8988T (cell line): ENCODE results near the gene MYF6.
"Not testable (repeated sequence)": the region's sequence is repeated elsewhere in the genome, so short reads cannot be mapped to it uniquely, and the experiment has no call there.

Experiments used
- DNase-seq: peaks from one replicate; pipeline ENCODE4 v3.0.0; 2011

Gene MYF6

DNA sequence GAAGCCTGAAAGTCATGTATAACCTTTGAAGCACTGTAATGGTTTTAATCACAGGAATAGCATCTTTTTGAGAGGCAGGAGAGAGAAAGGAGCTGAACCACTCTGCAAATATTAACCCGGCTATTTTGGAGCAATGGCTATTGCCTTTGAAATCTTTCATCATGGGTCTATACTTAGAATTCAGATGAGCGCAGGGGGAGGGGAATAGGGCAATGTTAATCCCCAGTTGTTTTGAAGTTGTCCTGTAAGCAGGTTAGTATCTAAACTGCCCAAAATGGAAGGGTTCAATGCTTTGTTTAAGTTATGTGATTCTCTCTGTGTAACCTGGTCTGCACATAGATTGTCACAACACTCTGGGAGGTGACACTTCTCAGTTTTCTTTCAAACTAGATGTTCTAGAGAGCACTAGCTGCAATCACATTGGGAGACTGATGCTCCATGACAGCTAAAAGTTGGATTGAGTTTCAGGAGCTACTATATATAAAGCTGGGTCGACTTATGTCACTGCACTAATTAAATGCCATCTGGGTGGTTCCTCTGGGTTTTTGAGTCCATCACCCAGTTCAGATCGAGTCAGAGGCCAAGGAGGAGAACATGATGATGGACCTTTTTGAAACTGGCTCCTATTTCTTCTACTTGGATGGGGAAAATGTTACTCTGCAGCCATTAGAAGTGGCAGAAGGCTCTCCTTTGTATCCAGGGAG is at the start of gene MYF6:
MYF6 (plus strand) TSS at position 509 of the 704 bp plus-strand sequence; CDS start at position 595, 86 bp downstream.
- no peak for DNase-seq

DNA sequence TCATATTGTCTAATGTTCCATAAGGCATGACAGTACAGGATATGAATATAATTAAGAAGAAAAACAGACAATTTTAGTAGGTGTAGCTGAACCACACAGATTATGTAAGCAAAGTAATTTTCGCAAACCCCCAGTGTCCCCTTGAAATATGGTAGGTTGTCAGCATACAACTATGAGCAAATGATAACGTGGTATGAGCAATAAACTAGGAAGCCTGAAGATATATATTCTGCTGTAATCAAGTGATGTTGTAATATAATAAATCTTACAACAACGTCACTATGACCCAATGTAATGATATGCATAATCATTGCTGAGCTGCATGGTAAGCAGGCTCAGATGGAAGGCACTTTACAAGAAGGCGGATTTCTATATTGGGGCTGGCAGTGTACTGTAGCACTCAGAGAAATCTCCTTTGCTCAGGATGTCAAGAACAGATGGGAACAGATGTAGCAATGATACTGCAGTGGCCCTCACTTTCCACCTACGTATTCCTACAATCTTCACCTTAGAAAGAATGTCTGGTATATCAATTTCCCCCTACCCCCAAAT is 47.8 kb upstream of the MYF6 start:
- DNase-seq = no peak

DNA sequence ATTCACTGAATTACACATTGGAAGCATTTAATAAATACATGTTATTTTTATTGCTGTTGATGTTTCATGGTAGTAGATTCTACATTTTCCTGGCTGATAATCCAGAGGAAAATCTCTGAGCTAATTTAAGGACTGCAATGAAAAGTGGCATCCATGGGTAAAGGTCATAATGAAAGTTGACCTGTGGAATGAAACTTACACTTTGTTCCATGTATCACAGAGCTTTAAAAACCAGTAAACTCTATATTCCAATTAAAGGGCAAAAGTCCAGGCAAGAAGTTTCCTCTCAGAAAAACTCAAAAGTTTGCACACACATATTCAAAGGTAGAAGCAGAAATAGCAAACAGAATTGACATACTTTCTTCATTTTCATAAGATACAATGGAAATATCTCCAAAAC is 44.8 kb upstream of the MYF6 start:
- DNase-seq = no peak

DNA sequence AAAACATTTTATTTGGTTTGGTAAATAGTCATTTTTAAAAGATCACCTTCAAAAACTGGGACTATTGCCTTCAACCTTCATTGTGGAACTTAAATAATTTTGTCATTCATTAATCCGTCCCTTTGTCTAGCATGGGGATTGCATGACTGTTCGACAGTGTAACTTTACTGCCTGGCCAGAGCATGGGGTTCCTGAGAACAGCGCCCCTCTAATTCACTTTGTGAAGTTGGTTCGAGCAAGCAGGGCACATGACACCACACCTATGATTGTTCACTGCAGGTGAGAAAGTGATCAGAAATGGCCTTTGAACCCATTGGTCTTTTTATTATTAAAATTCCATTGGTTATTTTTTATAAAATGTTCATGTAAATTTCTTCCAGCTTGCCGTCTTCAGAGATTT is 37.2 kb upstream of the MYF6 start:
- no peak for DNase-seq

DNA sequence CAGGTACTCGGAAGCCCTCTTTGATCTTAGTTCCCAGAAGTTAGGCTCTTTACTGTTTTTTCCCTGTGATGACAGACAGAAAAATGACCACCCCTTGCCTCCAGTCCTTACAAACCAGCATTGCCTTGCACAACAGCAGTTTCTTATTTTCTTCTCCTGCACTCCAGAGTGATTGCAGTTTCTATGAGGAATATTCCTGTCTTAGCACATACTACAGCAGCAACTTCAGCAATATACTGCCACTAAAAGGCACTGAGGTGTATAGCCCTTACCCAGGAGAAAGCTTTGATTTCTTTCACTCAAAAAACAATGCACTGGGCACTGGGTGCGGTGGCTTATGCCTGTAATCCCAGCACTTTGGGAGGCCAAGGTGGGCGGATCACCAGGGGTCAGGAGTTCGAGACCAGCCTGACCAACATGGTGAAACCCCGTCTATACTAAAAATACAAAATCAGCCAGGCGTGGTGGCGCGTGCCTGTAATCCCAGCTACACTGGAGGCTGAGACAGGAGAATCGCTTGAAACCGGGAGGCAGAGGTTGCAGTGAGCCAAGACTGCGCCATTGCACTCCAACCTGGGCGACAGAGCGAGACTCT is 31.3 kb upstream of the MYF6 start:
- DNase-seq = not testable (repeated sequence)

DNA sequence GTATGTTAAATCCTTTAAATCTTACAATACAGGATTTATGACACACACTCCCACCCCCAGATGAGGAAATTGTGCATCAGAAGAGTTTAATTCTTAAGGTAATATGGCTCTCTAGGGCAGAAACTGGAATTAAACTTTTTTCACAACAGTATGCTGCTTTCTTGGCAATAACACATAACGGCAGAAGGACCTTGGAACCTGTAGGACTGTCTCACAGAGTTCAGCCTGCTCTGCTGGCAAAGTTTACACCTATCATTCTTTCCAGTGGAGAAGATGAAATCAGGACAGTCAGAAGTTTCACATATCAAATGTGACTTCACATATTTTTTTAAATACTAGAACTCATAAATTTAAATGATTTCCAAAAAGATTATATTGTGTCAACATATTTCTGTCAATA is 30.6 kb upstream of the MYF6 start:
- DNase-seq = no peak

DNA sequence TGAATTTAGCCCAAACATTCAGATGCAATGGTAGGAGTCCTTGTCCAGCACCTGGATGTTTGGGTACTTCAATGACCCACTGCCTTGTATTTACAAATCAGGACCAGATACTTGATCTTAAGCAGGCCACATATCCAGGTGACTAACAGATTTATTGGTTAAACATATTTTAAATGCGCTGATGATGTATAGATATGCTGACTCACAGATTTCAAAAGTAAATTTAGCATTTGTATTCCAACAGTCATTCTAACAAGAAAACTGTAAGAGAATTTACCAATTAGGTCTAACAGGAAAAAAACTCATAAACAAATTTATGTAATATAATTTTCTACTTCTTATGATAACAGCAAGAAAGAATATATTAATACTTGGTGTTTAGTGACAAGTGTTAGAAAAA is 29.4 kb upstream of the MYF6 start:
- no peak for DNase-seq

DNA sequence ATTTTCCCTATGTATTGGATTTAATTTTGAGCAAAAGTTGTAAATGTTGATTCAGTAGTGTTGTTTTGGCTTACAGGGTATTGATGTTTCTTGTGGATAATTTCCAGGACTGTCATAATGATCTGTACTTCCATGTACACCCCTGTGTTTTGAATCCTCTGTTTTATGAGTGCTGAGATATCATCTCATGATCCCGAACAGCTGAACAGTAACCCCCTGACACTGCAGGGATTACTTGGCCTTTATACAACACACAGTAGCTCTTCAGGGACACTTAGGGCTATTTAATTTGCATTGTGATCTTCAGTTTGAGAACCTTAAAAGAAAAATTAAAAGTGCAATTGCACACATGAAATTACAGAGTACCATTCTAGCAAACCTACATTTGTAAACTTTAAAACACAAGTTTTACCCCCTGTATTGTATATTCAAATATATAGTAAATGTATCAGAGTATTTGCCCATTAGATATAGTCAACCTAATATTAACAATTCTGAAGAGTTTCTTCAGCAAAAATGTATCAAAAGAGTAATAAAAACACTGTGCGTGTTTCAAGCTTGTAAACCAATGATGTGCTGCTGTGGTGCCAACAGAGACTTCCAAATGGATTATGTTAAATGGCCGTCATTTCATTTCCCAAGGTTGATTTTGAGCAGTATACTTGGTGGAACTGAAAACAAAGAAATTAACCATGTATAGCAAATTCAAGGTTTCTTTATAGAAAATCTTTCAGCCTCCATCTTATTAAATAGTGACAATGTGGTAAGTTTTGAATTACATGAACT is 27.9 kb upstream of the MYF6 start:
- DNase-seq = no peak

DNA sequence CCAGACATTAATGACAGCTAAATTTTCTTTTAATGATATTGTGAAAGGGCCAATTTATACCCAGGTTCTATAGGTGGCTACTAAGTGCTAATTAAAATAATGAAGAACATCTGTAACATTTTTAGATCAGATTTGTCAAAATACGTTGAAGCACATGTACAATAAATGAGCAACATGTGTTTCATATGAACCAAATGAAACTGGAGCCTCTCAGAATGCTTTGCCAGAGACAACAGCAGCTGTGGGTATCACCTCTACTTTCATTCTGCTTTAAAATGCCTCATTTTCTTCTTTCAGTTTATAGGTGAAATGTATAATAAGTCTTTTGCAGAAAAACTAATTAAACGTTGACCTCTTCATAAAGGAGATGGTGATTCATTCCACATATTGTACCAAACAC is 26.1 kb upstream of the MYF6 start:
- DNase-seq = no peak

DNA sequence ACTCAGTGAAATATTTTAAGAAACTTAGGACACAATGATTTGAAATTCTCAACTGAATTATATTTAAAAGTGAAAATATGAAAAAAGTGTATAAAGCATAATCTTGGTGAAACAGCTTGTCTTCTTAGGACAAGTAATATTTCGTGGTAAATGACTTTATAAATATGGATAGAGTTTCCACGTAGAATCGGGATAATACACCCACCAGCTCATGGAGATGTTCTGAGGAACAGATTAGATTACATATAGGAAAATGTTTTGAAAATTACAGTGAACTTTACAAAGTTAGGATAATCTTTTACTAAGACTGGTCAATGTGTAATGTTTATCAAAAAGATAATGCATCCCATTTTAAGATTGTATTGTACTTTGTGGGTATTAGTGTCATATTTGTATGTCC is 25.6 kb upstream of the MYF6 start:
- DNase-seq = no peak

DNA sequence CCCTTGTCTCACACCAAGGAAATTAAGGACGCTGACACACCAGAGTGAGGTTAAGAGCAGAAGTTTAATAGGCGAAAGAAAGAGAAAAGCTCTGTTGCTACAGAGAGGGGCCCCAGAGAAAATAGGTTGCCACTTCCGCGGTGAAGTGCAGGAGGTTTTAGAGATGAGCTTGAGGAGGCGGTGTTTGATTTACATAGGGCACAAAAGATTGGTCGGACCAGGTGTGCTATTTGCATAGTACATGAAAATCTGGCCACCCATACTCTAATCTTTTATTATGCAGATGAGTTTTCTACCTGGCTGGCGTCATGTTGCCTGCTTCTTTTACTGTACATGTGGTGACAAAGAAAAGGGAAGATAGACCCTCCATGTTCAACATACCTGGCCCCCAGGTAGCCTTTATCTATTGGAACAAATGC is 23.3 kb upstream of the MYF6 start:
- no peak for DNase-seq

DNA sequence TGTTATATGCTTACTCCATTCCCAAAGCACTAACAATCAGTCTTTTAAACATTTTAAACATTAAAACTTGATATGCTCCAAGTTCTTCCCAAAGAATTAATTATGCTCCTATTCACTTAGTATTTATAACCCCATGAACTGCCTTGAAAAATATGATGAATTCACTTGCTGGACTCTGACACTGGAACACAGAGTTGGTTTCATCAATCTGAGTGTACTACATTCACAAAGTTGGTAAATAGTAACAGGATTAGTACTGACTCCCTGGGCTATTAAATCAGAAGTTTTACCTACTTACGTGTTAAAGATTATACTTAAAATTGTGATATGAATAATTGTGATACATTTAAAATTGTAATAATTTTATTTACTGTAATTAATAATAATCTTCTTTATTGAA is 17.3 kb upstream of the MYF6 start:
- DNase-seq = no peak

DNA sequence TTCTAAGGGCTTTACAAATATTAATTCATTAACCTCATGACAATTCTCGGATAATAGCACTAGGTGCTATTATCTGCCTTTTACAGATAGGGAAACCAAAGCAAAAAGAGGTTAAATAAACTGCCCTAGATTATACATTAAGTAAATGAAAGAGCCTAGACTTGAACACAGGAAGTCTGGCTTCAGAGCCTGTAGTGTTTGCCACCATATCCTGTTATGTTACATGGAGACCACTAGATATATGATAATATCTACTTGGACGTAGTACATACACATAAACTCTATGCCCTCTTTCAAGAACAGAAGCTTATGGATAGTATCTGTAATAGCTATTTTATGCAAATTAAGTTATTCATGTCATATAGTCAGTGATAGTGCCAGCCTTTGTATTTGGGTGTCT is 16.9 kb upstream of the MYF6 start:
- no peak for DNase-seq

DNA sequence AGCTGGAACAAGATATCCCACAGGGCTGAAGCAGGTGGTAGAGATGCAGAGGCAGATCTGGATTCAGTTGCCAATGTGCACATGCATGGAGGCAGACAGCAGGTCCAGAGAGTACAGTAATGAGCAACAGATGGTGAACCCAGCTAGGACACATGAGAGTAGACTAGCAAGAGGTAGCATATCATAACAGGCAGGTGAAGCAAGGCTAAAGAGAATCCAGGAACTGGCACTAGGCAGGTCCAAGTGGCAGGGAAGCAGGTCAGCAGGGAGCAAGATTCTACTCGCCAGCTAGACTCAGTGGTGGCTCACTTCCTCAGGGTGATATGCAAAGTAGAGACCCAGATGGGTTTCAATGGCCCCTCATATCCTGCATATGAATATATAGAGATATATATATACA is 15.3 kb upstream of the MYF6 start:
- no peak for DNase-seq

DNA sequence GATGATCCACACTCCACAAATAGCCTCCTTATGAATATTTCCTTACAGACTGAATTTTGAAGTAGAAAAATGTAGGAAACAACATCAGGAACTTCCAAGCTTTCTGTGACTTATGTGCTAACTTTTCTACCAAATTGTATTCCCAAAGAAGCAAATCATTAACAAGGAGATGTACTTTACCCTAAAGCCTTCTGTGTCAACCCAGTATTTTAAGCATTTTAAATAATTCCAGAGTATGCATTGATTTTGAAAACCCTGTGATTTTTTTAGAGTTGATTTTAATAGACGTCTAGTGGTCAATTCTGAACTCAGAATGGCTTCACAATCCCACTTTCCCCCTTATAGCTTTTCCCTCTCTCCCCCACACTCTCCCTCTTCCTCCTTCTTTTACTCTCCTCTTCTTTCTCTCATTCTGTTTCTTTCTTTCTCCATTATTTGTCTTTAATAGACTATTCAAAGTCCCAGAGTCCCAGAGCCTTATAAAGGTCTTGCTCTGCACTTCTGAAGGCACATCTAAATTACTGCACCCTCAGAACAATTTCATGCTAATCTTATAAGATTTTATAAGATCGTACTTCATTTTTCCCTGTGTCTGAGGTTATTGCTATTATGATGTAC is 10.1 kb upstream of the MYF6 start:
- no peak for DNase-seq

DNA sequence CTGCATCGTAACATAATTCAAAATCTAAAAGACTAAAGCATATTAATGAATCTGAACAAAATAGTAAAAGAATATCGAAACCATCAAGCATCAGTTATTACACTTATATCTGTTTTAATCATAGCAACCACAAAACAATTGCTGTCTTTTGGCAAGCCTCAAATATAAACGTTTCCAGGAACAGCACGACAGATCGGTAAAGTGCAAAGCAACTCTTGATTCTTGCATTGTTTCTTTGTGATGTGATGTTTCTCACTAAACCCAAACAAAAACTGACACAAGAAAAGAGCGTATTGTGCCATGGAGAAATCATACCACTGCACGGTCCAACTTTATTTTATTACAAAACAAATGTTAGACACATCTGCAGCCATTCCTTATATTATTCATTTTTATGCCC is 9.2 kb upstream of the MYF6 start:
- DNase-seq = no peak

DNA sequence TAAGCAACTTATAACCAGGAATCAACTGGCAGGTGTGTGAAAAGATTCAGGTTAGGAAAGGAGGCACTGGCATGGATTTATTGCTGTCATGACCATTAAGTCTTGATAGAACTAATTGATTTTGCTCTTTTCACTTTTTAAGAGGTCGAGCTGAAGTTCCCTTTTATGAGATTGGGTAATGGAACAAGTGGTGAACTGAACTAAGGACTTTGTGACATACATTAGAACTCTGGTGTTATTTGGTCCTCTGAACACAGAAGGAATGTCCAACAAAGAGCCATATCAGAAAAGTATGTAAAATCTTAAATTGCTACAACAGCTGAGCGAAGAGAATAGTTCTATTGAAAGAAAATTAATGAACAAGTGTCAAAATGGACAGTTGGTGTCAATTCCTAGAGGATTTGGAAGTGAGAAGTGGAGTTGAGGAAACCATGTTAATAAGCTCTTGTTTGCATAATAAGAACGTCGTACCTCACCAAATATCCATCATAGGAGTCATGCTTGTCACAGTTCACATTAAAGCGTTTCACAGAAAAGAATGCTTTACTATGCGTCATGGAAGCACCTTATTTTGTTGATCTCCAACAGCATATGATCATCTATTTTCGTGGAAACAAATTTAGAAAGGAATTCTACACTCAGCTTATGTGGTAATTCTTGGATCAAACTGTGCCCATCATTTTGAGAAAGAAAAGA is 8.4 kb upstream of the MYF6 start:
- no peak for DNase-seq

DNA sequence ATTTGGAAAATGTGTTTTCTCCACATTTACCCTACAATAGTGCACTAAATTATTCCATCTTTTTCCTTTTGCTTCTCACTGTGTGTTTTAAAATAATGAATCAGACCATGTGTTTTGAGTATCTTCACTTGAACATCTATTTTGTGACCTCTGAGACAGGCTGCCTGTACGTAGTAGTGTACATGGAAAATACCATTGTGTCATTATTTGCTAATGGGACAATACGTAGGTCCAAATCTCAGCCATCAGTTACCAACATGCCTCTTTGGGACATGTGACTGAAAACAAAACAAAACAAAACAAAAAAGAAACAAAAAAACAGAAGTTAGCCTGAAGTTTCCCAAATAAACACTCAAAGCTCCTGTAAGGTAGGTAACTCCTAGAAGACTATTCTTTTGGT is 7.1 kb upstream of the MYF6 start:
- DNase-seq = no peak

DNA sequence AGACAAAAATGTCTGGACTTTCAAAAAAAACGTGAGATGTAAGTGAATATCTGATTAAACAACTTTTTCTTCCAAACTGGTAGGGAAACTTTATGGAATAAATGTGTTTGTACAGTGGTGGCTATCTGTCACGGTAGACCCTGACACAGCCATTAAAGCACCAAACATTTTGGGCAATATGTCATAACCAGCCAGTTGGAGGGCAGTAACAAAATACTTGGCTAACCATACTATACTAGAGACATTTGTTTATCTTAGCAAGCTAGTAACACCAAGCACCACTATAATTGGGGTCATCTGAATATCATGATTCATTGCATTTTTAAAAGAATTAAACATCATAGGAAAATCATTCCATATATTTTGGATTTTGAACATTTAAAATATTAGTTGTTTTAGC is 6.0 kb upstream of the MYF6 start:
- DNase-seq = no peak

DNA sequence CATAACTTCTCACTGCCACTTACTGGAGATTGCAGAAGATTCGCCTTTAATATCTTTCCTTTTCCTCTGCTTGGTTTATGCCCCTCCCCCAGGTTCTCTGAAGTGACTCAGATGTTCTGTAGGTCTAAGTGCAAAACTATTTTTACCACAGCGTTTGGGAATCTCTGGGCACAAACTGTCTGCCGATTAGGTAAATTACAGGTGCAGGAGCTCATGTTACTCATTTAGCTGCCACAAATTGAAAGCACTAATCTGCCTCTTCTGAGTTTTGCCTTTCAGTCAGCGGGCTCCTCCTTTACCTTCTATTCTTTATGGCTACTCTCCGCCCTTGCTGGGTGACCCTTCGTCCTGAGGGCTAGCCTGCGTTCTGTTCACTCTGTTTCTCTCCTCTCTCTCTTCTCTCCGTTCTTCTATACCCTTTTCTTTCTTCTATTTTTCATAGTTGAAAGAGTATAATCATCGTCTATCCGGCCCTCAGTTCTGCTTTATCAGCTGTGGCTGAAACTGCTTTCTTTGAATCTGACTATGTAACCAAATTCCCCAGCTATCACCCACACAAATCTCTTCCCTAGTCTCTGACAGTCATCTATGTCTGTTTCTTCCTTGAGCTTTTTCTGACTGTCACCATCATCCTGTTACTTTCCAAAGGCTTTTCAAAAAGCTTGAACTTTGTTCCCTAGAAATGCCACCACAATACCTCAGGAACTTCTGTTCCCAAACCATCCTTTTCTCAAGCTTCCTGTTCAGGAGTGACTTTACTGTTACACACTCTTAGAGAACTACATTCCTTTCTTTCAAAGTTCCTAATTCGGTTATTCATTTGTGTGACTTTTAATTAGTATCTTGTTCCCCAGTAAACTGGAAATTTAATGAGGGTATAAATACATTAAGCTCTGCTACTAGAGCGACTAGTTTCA is 4.3 kb upstream of the MYF6 start:
- DNase-seq = no peak

DNA sequence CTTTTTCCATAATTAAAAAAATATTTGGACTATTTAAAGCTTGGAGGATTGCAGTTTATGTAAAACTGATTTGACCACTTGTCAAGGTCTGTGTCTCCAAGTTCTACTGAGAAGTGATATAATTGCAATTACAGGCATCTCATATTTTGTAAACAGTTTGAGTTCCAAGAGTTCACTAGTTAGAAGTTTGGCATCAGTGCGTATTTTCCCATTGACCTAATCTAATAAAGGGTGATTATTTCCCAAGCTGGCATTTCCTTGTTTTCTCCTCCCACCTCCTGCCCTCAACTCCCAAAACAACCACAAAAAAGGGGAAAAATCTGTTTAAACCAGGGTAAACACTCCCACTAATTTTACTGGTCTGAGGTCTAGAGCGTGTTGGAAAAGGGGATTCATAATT is 3.0 kb upstream of the MYF6 start:
- DNase-seq = no peak

DNA sequence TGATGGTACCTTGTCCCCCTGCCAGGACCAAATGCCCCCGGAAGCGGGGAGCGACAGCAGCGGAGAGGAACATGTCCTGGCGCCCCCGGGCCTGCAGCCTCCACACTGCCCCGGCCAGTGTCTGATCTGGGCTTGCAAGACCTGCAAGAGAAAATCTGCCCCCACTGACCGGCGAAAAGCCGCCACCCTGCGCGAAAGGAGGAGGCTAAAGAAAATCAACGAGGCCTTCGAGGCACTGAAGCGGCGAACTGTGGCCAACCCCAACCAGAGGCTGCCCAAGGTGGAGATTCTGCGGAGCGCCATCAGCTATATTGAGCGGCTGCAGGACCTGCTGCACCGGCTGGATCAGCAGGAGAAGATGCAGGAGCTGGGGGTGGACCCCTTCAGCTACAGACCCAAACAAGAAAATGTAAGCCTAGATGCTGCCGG is 410 bp downstream of the MYF6 start:
- DNase-seq = no peak
